HG02970 (cell line): ENCODE results near the gene ZNF44.

Experiments used
- ATAC-seq: cut with Tn5 transposase; IDR thresholded peaks from one replicate; pipeline ENCODE4 v1.9.1; 2021; ENCODE audit warnings: mild to moderate bottlenecking, moderate library complexity, moderate number of reproducible peaks; ENCODE audit not compliant: unreplicated experiment, low FRiP score

The ZNF44 gene

GRCh38 chr19:12265921-12266704 lies 28.6 kb downstream of the ZNF44 start:
- ATAC-seq, result no peak

GRCh38 chr19:12261554-12261953 lies 33.1 kb downstream of the ZNF44 start:
- no peak for ATAC-seq

GRCh38 chr19:12260861-12261260 lies 33.8 kb downstream of the ZNF44 start:
- no peak for ATAC-seq

GRCh38 chr19:12260236-12260635 lies 34.4 kb downstream of the ZNF44 start:
- no peak for ATAC-seq

GRCh38 chr19:12255372-12255771 lies 39.3 kb downstream of the ZNF44 start:
- no peak for ATAC-seq

GRCh38 chr19:12247644-12248222 lies 47.0 kb downstream of the ZNF44 start:
- ATAC-seq, result no peak

- ATAC-seq, result no peak
These were observed 50.3 kb downstream of the ZNF44 start for GRCh38 chr19:12244370-12244769.

- no peak for ATAC-seq
These were observed 57.4 kb downstream of the ZNF44 start for GRCh38 chr19:12237143-12237839.

- ATAC-seq, result no peak
These were observed 61.7 kb downstream of the ZNF44 start for GRCh38 chr19:12232961-12233360.

- no peak for ATAC-seq
These were observed 63.6 kb downstream of the ZNF44 start for GRCh38 chr19:12230751-12231733.

GRCh38 chr19:12229990-12230389 lies 64.7 kb downstream of the ZNF44 start:
- ATAC-seq, result no peak

- no peak for ATAC-seq
These were observed 70.0 kb downstream of the ZNF44 start for GRCh38 chr19:12224676-12225075.

- ATAC-seq, result no peak
These were observed 71.6 kb downstream of the ZNF44 start for GRCh38 chr19:12222980-12223630.
